ENCODE measurements around the gene CEP72.

DNA sequence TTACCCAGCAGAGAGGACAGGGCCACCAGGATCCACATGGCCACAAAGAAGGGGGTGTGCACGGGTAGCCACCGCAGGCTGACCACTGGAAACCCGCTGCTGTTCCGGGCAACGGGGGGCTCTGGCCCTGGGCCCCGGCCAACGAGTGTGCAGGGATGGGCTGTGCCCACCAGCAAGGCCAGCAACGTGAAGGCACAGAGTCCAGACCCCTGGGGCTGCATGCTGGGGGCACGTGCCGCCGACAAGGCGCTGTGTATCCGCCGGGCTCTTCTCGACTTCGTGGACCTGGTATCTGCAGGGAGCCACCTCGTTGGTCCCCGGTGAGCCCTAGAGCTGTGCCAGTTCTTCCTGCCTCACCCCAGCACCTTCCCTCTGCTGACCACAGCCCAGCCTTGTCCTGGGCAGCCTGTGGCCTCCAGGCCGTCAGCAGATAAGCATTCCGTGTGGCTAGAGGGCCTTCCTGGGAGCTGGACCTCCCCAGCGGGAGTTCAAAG is 42.2 kb upstream of the CEP72 start:
- TF ChIP-seq GATA2 (IDR thresholded peaks at IDR 0.05; ENCODE audit: low read depth, low read length), result no peak
- no peak for TF ChIP-seq GATA3 (IDR thresholded peaks at IDR 0.05; ENCODE audit: low read depth, low read length)

All from SH-SY5Y (cell line).